GM12878 (cell line): ENCODE results near the gene SSBP2. TPM values are rescaled to one million over a fixed set of nuclear protein-coding genes. Genes with fewer than 3 reads are reported as not detected.

Experiments used
- ATAC-seq: fragments of 200-7000 bp; cut with Tn5 transposase; 3 replicates; pipeline ENCODE4 v1.9.1; 2020; ENCODE audit warnings: mild to moderate bottlenecking, moderate library complexity
- BruUV-seq: library from RNA; stranded (reverse); fragments of 400-500 nt; replicated peaks from 2 replicates; lab custom pipeline; 2021; lab: Mats Ljungman, UMichigan
- CTCF ChIA-PET: fragments of 300-600 bp; sonication (Branson Sonifier 250); formaldehyde crosslinking; extraction: SDS; loops from one replicate; lab custom pipeline; 2021; ENCODE audit warnings: inconsistent platforms; lab: Yijun Ruan, JAX
- POLR2A ChIA-PET: fragments of 350-600 bp; formaldehyde crosslinking; extraction: SDS; loops from one replicate; lab custom pipeline; 2021; ENCODE audit warnings: inconsistent platforms; lab: Charles Lee
- RAD21 ChIA-PET: fragments of 300-600 bp; sonication (Branson Sonifier 250); formaldehyde crosslinking; loops from one replicate; lab custom pipeline; 2023; ENCODE audit warnings: antibody characterized with exemption; ENCODE audit not compliant: unreplicated experiment; lab: Charles Lee
- SMC1A ChIA-PET: fragments of 300-600 bp; sonication (Branson Sonifier 250); formaldehyde crosslinking; loops from one replicate; lab custom pipeline; 2023; ENCODE audit not compliant: unreplicated experiment, uncharacterized antibody; lab: Charles Lee
- DNase-seq: peaks from one replicate; pipeline ENCODE4 v3.0.0-alpha.2; 2011; ENCODE audit warnings: low read depth, low spot score
- FAIRE-seq: peaks from 3 replicates; lab custom pipeline; 2011; peaks lifted over from hg19 to GRCh38; lab: Jason Lieb, UNC
- H2AFZ ChIP-seq: 2 replicates; pipeline ENCODE4 v1.6.0; 2011; ENCODE audit warnings: low read depth, low read length, control low read depth; ENCODE audit not compliant: control insufficient read depth
- H3K27ac ChIP-seq: 2 replicates; pipeline ENCODE4 v1.5.1; 2011; ENCODE audit warnings: control low read depth; ENCODE audit not compliant: control insufficient read depth, insufficient read depth
- H3K27me3 ChIP-seq, 2 experiments: replicated peaks in 1 of 2; 2 replicates each; pipeline versions ENCODE4 v1.6.0 to v1.6.1; 2011; ENCODE audit warnings: low read length in 1 of 2; ENCODE audit not compliant: control insufficient read depth in 2 of 2, insufficient read depth in 2 of 2
- H3K36me3 ChIP-seq, 2 experiments: 2 replicates each; pipeline ENCODE4 v1.5.1; 2011; ENCODE audit warnings: low read length in 1 of 2; ENCODE audit not compliant: control insufficient read depth in 2 of 2, insufficient read depth in 2 of 2
- H3K4me1 ChIP-seq: 2 replicates; pipeline ENCODE4 v1.6.1; 2011; ENCODE audit warnings: mild to moderate bottlenecking, low read length, moderate library complexity, mixed read lengths; ENCODE audit not compliant: control insufficient read depth, insufficient read depth
- H3K4me2 ChIP-seq: 2 replicates; pipeline ENCODE4 v1.6.0; 2011; ENCODE audit warnings: control low read depth; ENCODE audit not compliant: control insufficient read depth, insufficient read depth
- H3K4me3 ChIP-seq: fragments of 200-600 bp; sonication (generic); 2 replicates; pipeline ENCODE4 v1.5.1; 2016
- H3K79me2 ChIP-seq: 2 replicates; pipeline ENCODE4 v1.6.0; 2011; ENCODE audit warnings: low read length; ENCODE audit not compliant: control insufficient read depth, insufficient read depth
- H3K9ac ChIP-seq: 2 replicates; pipeline ENCODE4 v1.8.0; 2011; ENCODE audit warnings: low read length, control low read depth, mixed read lengths; ENCODE audit not compliant: control insufficient read depth, insufficient read depth
- H3K9me3 ChIP-seq: replicated peaks from 3 replicates; pipeline ENCODE4 v1.5.1; 2011; ENCODE audit warnings: mild to moderate bottlenecking, low read length; ENCODE audit not compliant: control insufficient read depth, insufficient read depth
- H4K20me1 ChIP-seq: 2 replicates; pipeline ENCODE4 v1.6.0; 2011; ENCODE audit not compliant: control insufficient read depth, insufficient read depth
- BRCA1 ChIP-seq: IDR thresholded peaks from 2 replicates; pipeline ENCODE4 v1.6.1; 2011; ENCODE audit warnings: low read depth, low read length, improper control_type of control experiment
- DPF2 ChIP-seq: fragments of 450-650 bp; IDR thresholded peaks from 2 replicates; pipeline ENCODE4 v1.6.1; 2017; ENCODE audit warnings: mild to moderate bottlenecking
- HDGF ChIP-seq: fragments of 450-650 bp; IDR thresholded peaks from 2 replicates; pipeline ENCODE4 v1.6.1; 2016; ENCODE audit warnings: antibody characterized with exemption
- JUNB ChIP-seq: IDR thresholded peaks from 2 replicates; pipeline ENCODE4 v1.6.1; 2016; ENCODE audit warnings: antibody characterized with exemption, mild to moderate bottlenecking
- NR2F1 ChIP-seq: fragments of 450-650 bp; conservative IDR thresholded peaks from 2 replicates; pipeline ENCODE4 v1.6.1; 2017; ENCODE audit warnings: mild to moderate bottlenecking
- RBBP5 ChIP-seq: fragments of 200-600 bp; sonication (generic); conservative IDR thresholded peaks from 2 replicates; pipeline ENCODE4 v1.6.1; 2016
- RUNX3 ChIP-seq: IDR thresholded peaks from 2 replicates; pipeline ENCODE4 v1.6.1; 2012; ENCODE audit warnings: low read length, inconsistent platforms
- TBL1XR1 ChIP-seq: IDR thresholded peaks from 2 replicates; pipeline ENCODE4 v1.6.1; 2012; ENCODE audit warnings: low read depth, low read length, improper control_type of control experiment
- ZSCAN29 ChIP-seq: fragments of 450-650 bp; IDR thresholded peaks from 2 replicates; pipeline ENCODE4 v1.6.1; 2017; ENCODE audit warnings: mild to moderate bottlenecking, moderate library complexity
- WGBS: methylation state at CpG from one replicate; pipeline ENCODE4 v1.1.6; 2016; ENCODE audit warnings: low lambda C conversion rate; ENCODE audit not compliant: insufficient replicate concordance, insufficient coverage; ENCODE audit errors: missing lambda C conversion rate; 5-methylcytosine and 5-hydroxymethylcytosine counted together
- in situ Hi-C: fragments of 300-500 bp; cut with MboI; formaldehyde crosslinking; loops from 9 replicates; pipeline ENCODE4 v1.14.3; 2018; ENCODE audit warnings: mixed read lengths
- intact Hi-C: fragments of 100-400 bp; cut with micrococcal nuclease; formaldehyde crosslinking; loops from one replicate; pipeline ENCODE4 v1.14.2; 2022; ENCODE audit not compliant: unreplicated experiment
- polyA plus RNA-seq, 11 experiments: library from polyadenylated mRNA; depleted of rRNA in 4 of 11; unstranded in 6 of 11; stranded (reverse) in 5 of 11; fragments of >200 nt; fragmentation: Nextera tagmentation in 4 of 11; fragmentation: Illumina TruSeq in 1 of 11; extraction: Ambion mirVana in 4 of 11; extraction: Trizol in 1 of 11; gene quantifications; 1 replicate in 1 of 11; 2 replicates in 10 of 11; pipeline versions ENCODE4 v1.2.1 to v1.2.3, GENCODE V29; 2011 to 2016; ENCODE audit warnings: inconsistent platforms in 2 of 11, missing spikeins in 2 of 11, low read depth in 1 of 11
- total RNA-seq, 4 experiments: library from RNA; depleted of rRNA in 3 of 4; stranded (reverse); fragments of >200 nt in 3 of 4; fragmentation: Illumina TruSeq in 1 of 4; extraction: Trizol in 1 of 4; gene quantifications; 2 replicates each; pipeline versions ENCODE4 v1.2.1 to v1.2.3, GENCODE V29; 2013 to 2021
- TF ChIP-seq, protein P1 (sequence below): fragments of 450-650 bp; IDR thresholded peaks from 2 replicates; pipeline ENCODE4 v1.6.1; 2016; ENCODE audit warnings: mild to moderate bottlenecking, moderate library complexity, borderline replicate concordance

Gene SSBP2
- total and polyA plus RNA-seq, 10 of the 15 experiments (the other 5 are each of a cell fraction or from before 2014, with no cell fraction given): 52.2 to 132 (median 110) TPM

- ChIA-PET SMC1A (no interaction called here), POLR2A (no interaction called here), RAD21 (interaction anchor here (0.5 to 1.6 kb wide), 3 partner anchors 25 to 494 kb away, joined by 3 read pairs; partner anchors contain the start of gene SSBP2), CTCF (no interaction called here)
- H3K4me2 ChIP-seq: no peak overlapping the region
- peak; percentile 8; the same call in 1 of the 3 replicates for ATAC-seq
- no peaks in the 10 kb centered on the region for H4K20me1 ChIP-seq
- intact Hi-C loops: no loop called here
- no peak for DNase-seq
- FAIRE-seq: no peak
- H3K79me2 ChIP-seq: peaks cover 67% of the 10 kb centered on the region
- in situ Hi-C loops: no loop called here
- no peak overlapping the region for H3K9ac ChIP-seq
- no TSS peak for BruUV-seq
- no peaks in the 10 kb centered on the region for H3K27me3 ChIP-seq
- peaks cover 9% of the 10 kb centered on the region; the same call in 1 of the 2 replicates for H3K4me1 ChIP-seq
- H2AFZ ChIP-seq: no peak overlapping the region
- H3K36me3 ChIP-seq: no peaks in the 10 kb centered on the region; a peak in 1 of 4 replicates
- no peak for TF ChIP-seq BRCA1
- no peak overlapping the region for H3K27ac ChIP-seq
- no peaks in the 10 kb centered on the region for H3K9me3 ChIP-seq
- no peak overlapping the region for H3K4me3 ChIP-seq
- 93% methylated on average over 1 of the region's 1 CpG for WGBS
These were observed 24.6 kb downstream of the SSBP2 start for GRCh38 chr5:81726297-81726696.

GRCh38 chr5:81724571-81724970, 26.3 kb downstream of the SSBP2 start:
- Histone ChIP-seq H3K9me3 (no peaks in the 10 kb centered on the region), H3K4me3 (no peak overlapping the region), H3K36me3 (no peaks in the 10 kb centered on the region; a peak in 1 of 4 replicates), H3K27ac (no peak overlapping the region), H3K79me2 (peaks cover 74% of the 10 kb centered on the region), H2AFZ (no peak overlapping the region), H3K27me3 (no peaks in the 10 kb centered on the region), H4K20me1 (no peaks in the 10 kb centered on the region), H3K4me2 (peak overlapping the region; percentile 19), H3K4me1 (peaks cover 9% of the 10 kb centered on the region; the same call in 1 of the 2 replicates), H3K9ac (no peak overlapping the region)
- no TSS peak for BruUV-seq
- SMC1A ChIA-PET: interaction anchor here (2.3 kb wide), 1 partner anchor 16 kb away, joined by 8 read pairs; no protein-coding TSS in a partner anchor
- intact Hi-C loops: no loop called here
- in situ Hi-C loops: no loop called here
- FAIRE-seq (peak; percentile 7), DNase-seq (no peak), ATAC-seq (peak; percentile 26)
- CTCF ChIA-PET: interaction anchor here (1.0 kb wide), 1 partner anchor 218 kb away, joined by 4 read pairs; no protein-coding TSS in a partner anchor
- POLR2A ChIA-PET: no interaction called here
- no peak for TF ChIP-seq ZSCAN29
- TF ChIP-seq DPF2: no peak
- TF ChIP-seq RUNX3: peak; percentile 66
- TF ChIP-seq NR2F1: no peak
- no peak for TF ChIP-seq HDGF
- no peak for TF ChIP-seq TBL1XR1
- TF ChIP-seq RBBP5: no peak
- no peak for TF ChIP-seq JUNB
- TF ChIP-seq, protein P1, sequence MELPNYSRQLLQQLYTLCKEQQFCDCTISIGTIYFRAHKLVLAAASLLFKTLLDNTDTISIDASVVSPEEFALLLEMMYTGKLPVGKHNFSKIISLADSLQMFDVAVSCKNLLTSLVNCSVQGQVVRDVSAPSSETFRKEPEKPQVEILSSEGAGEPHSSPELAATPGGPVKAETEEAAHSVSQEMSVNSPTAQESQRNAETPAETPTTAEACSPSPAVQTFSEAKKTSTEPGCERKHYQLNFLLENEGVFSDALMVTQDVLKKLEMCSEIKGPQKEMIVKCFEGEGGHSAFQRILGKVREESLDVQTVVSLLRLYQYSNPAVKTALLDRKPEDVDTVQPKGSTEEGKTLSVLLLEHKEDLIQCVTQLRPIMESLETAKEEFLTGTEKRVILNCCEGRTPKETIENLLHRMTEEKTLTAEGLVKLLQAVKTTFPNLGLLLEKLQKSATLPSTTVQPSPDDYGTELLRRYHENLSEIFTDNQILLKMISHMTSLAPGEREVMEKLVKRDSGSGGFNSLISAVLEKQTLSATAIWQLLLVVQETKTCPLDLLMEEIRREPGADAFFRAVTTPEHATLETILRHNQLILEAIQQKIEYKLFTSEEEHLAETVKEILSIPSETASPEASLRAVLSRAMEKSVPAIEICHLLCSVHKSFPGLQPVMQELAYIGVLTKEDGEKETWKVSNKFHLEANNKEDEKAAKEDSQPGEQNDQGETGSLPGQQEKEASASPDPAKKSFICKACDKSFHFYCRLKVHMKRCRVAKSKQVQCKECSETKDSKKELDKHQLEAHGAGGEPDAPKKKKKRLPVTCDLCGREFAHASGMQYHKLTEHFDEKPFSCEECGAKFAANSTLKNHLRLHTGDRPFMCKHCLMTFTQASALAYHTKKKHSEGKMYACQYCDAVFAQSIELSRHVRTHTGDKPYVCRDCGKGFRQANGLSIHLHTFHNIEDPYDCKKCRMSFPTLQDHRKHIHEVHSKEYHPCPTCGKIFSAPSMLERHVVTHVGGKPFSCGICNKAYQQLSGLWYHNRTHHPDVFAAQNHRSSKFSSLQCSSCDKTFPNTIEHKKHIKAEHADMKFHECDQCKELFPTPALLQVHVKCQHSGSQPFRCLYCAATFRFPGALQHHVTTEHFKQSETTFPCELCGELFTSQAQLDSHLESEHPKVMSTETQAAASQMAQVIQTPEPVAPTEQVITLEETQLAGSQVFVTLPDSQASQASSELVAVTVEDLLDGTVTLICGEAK: no peak
- WGBS: 19% methylated on average over 5 of the region's 5 CpGs
- RAD21 ChIA-PET: no interaction called here
